Panc1 (cell line): ENCODE data around the gene GRIA3. TPM values are rescaled to one million over a fixed set of nuclear protein-coding genes. Genes with fewer than 3 reads are reported as not detected.
A peak's percentile ranks its signal among the peaks of the same experiment; 100 is the strongest.
"Not testable (repeated sequence)": the region's sequence is repeated elsewhere in the genome, so short reads cannot be mapped to it uniquely, and the experiment has no call there.

Source experiments
- ATAC-seq: fragments of 200-7000 bp; cut with Tn5 transposase; 2 replicates; pipeline ENCODE4 v1.9.1; 2020; ENCODE audit warnings: mild to moderate bottlenecking, moderate library complexity
- BruUV-seq: library from RNA; stranded (reverse); fragments of 400-500 nt; replicated peaks from 2 replicates; lab custom pipeline; 2021; lab: Mats Ljungman, UMichigan
- CTCF ChIA-PET: fragments of 300-600 bp; sonication (Branson Sonifier 250); formaldehyde crosslinking; loops from one replicate; lab custom pipeline; 2022; ENCODE audit warnings: antibody characterized with exemption; lab: Charles Lee
- POLR2A ChIA-PET: fragments of 300-600 bp; sonication (Branson Sonifier 250); formaldehyde crosslinking; loops from one replicate; lab custom pipeline; 2022; ENCODE audit warnings: antibody characterized with exemption; lab: Charles Lee
- DNase-seq: peaks from one replicate; pipeline ENCODE4 v3.0.0-alpha.2; 2010; ENCODE audit warnings: low read depth, low spot score
- H3K27ac ChIP-seq: 2 replicates; pipeline ENCODE4 v1.5.1; 2011; ENCODE audit warnings: mild to moderate bottlenecking, low read length, inconsistent platforms
- H3K27me3 ChIP-seq: fragments of 200-500 bp; sonication (Bioruptor generic); 2 replicates; pipeline ENCODE4 v1.6.0; 2014; ENCODE audit warnings: low read length, inconsistent platforms; ENCODE audit not compliant: control insufficient read depth, insufficient read depth
- H3K36me3 ChIP-seq: fragments of 200-500 bp; sonication (Bioruptor generic); 2 replicates; pipeline ENCODE4 v1.5.1; 2014; ENCODE audit warnings: inconsistent platforms, mild to moderate bottlenecking, low read length, moderate library complexity; ENCODE audit not compliant: control insufficient read depth, insufficient read depth
- H3K4me1 ChIP-seq: 2 replicates; pipeline ENCODE4 v1.5.1; 2011; ENCODE audit warnings: inconsistent platforms, mild to moderate bottlenecking, low read length, moderate library complexity; ENCODE audit not compliant: control insufficient read depth, insufficient read depth
- H3K4me3 ChIP-seq, 2 experiments: 2 replicates each; pipeline ENCODE4 v1.5.1; 2011 to 2012; ENCODE audit warnings: low read depth in 2 of 2, low read length in 2 of 2, mild to moderate bottlenecking in 2 of 2, inconsistent platforms in 1 of 2, moderate library complexity in 1 of 2
- H3K9me3 ChIP-seq: fragments of 200-500 bp; sonication (Bioruptor generic); 2 replicates; pipeline ENCODE4 v1.5.1; 2014; ENCODE audit warnings: low read depth, mild to moderate bottlenecking, inconsistent platforms, low read length, moderate library complexity; ENCODE audit not compliant: control insufficient read depth, insufficient read depth
- POLR2AphosphoS5 ChIP-seq: IDR thresholded peaks from 2 replicates; pipeline ENCODE4 v1.6.1; 2012; ENCODE audit warnings: mild to moderate bottlenecking, low read depth, low read length, moderate library complexity
- SIN3A ChIP-seq: IDR thresholded peaks from 2 replicates; pipeline ENCODE4 v1.6.1; 2012; ENCODE audit warnings: low read depth, mild to moderate bottlenecking, low read length, moderate library complexity, borderline replicate concordance; ENCODE audit not compliant: insufficient read depth
- TCF7L2 ChIP-seq: IDR thresholded peaks from 2 replicates; pipeline ENCODE4 v1.6.1; 2011; ENCODE audit warnings: mild to moderate bottlenecking, low read depth, low read length, inconsistent platforms
- in situ Hi-C: cut with HindIII; loops from 2 replicates; pipeline ENCODE4 v1.10.0; 2016; ENCODE audit warnings: low sequenced_read_pairs, low pct_unique_long_range_greater_than_20kb
- intact Hi-C: fragments of 100-400 bp; cut with micrococcal nuclease; formaldehyde crosslinking; loops from one replicate; pipeline ENCODE4 v1.10.0; 2022; ENCODE audit not compliant: unreplicated experiment
- total RNA-seq: library from RNA; stranded (reverse); gene quantifications from one replicate; pipeline ENCODE4 v1.2.1, GENCODE V29; 2021; ENCODE audit not compliant: unreplicated experiment
- TF ChIP-seq, protein P1 (sequence below): fragments of 450-650 bp; IDR thresholded peaks from 2 replicates; pipeline ENCODE4 v1.5.1; 2017; ENCODE audit warnings: mild to moderate bottlenecking
- TF ChIP-seq, protein P2 (sequence below), 2 experiments: IDR thresholded peaks; 2 replicates each; pipeline ENCODE4 v1.6.1; 2011 to 2012; ENCODE audit warnings: low read depth in 2 of 2, control low read depth in 1 of 2, low read length in 1 of 2, mild to moderate bottlenecking in 1 of 2, moderate library complexity in 1 of 2; ENCODE audit not compliant: insufficient read depth in 1 of 2

GRIA3 gene
- total RNA-seq, 1 experiment from 2014 or later = not detected

DNA sequence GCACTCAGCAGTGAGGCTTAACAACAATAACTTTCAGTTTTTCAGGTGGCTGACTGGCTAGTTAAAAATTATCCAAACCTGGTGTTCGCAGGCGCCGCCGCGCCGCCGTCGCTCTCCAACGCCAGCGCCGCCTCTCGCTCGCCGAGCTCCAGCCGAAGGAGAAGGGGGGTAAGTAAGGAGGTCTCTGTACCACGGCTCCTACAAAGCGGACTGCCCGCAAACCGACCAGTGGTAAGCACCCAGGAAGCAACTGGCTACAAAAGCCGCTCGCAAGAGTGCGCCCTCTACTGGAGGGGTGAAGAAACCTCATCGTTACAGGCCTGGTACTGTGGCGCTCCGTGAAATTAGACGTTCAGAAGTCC is 330.2 kb downstream of the GRIA3 start:
- H3K27me3 ChIP-seq, POLR2A ChIA-PET, intact Hi-C loops, H3K9me3 ChIP-seq, DNase-seq, in situ Hi-C loops, H3K36me3 ChIP-seq, BruUV-seq, H3K4me1 ChIP-seq: not testable (repeated sequence)
- Histone ChIP-seq H3K27ac (peak overlapping the region; percentile 52; the same call in 1 of the 2 replicates), H3K4me3 (peak overlapping the region; percentile 44 to 65)
- ATAC-seq = peak; percentile 85
- TF ChIP-seq, protein P1, sequence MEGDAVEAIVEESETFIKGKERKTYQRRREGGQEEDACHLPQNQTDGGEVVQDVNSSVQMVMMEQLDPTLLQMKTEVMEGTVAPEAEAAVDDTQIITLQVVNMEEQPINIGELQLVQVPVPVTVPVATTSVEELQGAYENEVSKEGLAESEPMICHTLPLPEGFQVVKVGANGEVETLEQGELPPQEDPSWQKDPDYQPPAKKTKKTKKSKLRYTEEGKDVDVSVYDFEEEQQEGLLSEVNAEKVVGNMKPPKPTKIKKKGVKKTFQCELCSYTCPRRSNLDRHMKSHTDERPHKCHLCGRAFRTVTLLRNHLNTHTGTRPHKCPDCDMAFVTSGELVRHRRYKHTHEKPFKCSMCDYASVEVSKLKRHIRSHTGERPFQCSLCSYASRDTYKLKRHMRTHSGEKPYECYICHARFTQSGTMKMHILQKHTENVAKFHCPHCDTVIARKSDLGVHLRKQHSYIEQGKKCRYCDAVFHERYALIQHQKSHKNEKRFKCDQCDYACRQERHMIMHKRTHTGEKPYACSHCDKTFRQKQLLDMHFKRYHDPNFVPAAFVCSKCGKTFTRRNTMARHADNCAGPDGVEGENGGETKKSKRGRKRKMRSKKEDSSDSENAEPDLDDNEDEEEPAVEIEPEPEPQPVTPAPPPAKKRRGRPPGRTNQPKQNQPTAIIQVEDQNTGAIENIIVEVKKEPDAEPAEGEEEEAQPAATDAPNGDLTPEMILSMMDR = peak; percentile 82
- CTCF ChIA-PET = interaction anchor here (0.6 kb wide), 1 partner anchor 83 kb away, joined by 3 read pairs; no protein-coding TSS in a partner anchor

DNA sequence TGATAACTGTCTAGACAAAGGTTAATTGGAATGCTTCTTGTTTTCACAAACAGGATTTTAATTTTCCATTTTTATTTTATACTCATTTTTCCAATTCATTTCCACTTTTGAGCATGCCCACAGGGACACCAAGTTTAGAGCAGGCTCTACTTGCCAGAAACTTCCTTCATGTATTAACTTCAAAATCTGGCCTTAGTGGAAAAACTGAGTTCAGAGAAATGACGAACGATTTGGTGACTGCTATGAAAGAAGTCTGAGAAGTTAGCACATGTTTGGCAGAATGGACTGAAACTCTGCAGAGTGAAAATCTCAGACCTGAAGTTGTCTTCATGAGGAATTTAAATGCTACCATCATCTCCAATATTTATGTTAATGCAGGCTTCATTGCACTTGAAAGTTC is 334.7 kb downstream of the GRIA3 start:
- no peak for TF ChIP-seq SIN3A
- TF ChIP-seq, protein P1 = no peak
- TF ChIP-seq POLR2AphosphoS5 = no peak
- no peak for TF ChIP-seq TCF7L2
- TF ChIP-seq, protein P2, sequence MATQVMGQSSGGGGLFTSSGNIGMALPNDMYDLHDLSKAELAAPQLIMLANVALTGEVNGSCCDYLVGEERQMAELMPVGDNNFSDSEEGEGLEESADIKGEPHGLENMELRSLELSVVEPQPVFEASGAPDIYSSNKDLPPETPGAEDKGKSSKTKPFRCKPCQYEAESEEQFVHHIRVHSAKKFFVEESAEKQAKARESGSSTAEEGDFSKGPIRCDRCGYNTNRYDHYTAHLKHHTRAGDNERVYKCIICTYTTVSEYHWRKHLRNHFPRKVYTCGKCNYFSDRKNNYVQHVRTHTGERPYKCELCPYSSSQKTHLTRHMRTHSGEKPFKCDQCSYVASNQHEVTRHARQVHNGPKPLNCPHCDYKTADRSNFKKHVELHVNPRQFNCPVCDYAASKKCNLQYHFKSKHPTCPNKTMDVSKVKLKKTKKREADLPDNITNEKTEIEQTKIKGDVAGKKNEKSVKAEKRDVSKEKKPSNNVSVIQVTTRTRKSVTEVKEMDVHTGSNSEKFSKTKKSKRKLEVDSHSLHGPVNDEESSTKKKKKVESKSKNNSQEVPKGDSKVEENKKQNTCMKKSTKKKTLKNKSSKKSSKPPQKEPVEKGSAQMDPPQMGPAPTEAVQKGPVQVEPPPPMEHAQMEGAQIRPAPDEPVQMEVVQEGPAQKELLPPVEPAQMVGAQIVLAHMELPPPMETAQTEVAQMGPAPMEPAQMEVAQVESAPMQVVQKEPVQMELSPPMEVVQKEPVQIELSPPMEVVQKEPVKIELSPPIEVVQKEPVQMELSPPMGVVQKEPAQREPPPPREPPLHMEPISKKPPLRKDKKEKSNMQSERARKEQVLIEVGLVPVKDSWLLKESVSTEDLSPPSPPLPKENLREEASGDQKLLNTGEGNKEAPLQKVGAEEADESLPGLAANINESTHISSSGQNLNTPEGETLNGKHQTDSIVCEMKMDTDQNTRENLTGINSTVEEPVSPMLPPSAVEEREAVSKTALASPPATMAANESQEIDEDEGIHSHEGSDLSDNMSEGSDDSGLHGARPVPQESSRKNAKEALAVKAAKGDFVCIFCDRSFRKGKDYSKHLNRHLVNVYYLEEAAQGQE (IDR thresholded peaks at IDR 0.05; ENCODE audit: insufficient read depth in 1 of 2, low read depth in 2 of 2, low read length in 1 of 2) = no peak
- Histone ChIP-seq H3K4me1 (no peaks in the 10 kb centered on the region; the same call in 1 of the 2 replicates), H3K4me3 (no peak overlapping the region), H3K36me3 (no peaks in the 10 kb centered on the region), H3K9me3 (no peaks in the 10 kb centered on the region), H3K27ac (no peak overlapping the region), H3K27me3 (no peaks in the 10 kb centered on the region)
- BruUV-seq = no TSS peak
- intact Hi-C loops = no loop called here
- POLR2A ChIA-PET = no interaction called here
- ATAC-seq (no peak), DNase-seq (no peak)
- in situ Hi-C loops = no loop called here
- CTCF ChIA-PET = no interaction called here
